Transverse colon (tissue), 3 donors: ENCODE data around the gene ANKLE1.

Experiments
- CTCF ChIP-seq, 5 experiments: fragments of 200-600 bp in 3 of 5; fragments of 450-650 bp in 2 of 5; sonication (generic) in 3 of 5; IDR thresholded peaks; 1 replicate in 2 of 5; 2 replicates in 3 of 5; pipeline ENCODE4 v1.5.1; 2016 to 2017; ENCODE audit warnings: antibody characterized with exemption in 5 of 5, inconsistent platforms in 3 of 5, mild to moderate bottlenecking in 2 of 5, moderate library complexity in 1 of 5
- POLR2A ChIP-seq: fragments of 450-650 bp; IDR thresholded peaks from one replicate; pipeline ENCODE4 v1.6.1; 2016; ENCODE audit warnings: antibody characterized with exemption, mild to moderate bottlenecking, moderate library complexity

DNA sequence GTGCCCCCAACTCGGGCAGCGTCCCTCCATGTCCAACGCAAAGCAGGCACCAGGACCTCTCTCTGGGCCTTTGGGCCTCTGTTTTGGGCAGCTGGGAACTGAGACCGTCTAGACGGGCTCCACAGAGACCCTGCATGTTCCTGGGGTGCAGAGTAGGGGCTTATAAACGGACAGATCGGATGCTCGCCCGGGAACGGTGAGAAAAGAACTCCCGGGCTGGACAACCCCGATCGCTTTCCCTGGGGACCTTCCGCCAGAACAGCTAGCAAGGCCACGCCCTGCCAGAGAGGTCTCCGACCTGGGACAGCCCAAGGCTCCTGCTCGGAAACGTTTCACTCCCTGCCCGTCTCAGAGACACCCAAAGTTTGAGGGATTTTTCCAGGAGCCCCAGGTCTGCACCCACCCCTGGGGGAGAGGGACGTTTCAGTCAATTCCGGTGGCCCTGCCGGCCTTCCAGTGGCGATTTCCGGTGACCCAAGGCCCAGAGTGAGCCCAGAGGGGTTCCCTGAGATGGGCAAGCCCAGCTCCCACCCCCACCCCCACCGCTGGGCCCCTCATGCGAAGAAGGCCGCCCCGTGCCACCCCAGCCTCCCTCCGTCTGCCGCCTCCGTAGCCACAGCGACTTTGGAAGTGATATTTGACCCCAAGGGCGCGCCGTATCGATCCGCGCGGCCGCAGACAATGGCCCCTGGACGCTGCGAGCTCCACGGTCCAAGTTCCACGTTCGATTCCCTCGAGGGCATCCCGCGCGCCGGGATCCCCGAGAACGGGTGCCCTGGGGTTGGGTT lies 37.7 kb upstream of the ANKLE1 start:
- TF ChIP-seq CTCF (IDR thresholded peaks at IDR 0.05) = no peak
- peak; percentile 31 for TF ChIP-seq POLR2A
